Gastroesophageal sphincter (tissue), 3 donors: ENCODE results near the gene RNF8.

Source experiments
- CTCF ChIP-seq, 4 experiments: fragments of 200-600 bp in 2 of 4; fragments of 450-650 bp in 2 of 4; sonication (generic) in 1 of 4; IDR thresholded peaks; one replicate each; pipeline ENCODE4 v1.5.1; 2017 to 2019; ENCODE audit warnings: antibody characterized with exemption in 4 of 4, mild to moderate bottlenecking in 2 of 4, moderate library complexity in 2 of 4
- EP300 ChIP-seq: sonication (generic); formaldehyde crosslinking; IDR thresholded peaks from one replicate; pipeline ENCODE4 v1.6.1; 2017; ENCODE audit warnings: antibody characterized with exemption, mild to moderate bottlenecking
- POLR2A ChIP-seq, 2 donors: fragments of 450-650 bp; IDR thresholded peaks; one replicate each; pipeline ENCODE4 v1.6.1; 2017; ENCODE audit warnings: antibody characterized with exemption in 2 of 2, mild to moderate bottlenecking in 2 of 2, moderate library complexity in 1 of 2
- POLR2AphosphoS5 ChIP-seq: sonication (generic); formaldehyde crosslinking; IDR thresholded peaks from one replicate; pipeline ENCODE4 v1.6.1; 2017; ENCODE audit warnings: antibody characterized with exemption

- TF ChIP-seq EP300, result no peak
- no peak for TF ChIP-seq POLR2A (IDR thresholded peaks at IDR 0.05)
- no peak for TF ChIP-seq CTCF (IDR thresholded peaks at IDR 0.05)
- TF ChIP-seq POLR2AphosphoS5, result no peak
Observed at GRCh38 chr6:37432590-37432915, 78.8 kb downstream of the RNF8 start.
